HEK293 (cell line): ENCODE results near the gene OBSCN.

Experiments
- CTCF ChIA-PET: fragments of 350-600 bp; formaldehyde crosslinking; extraction: SDS; loops from one replicate; lab custom pipeline; 2021; ENCODE audit warnings: antibody characterized with exemption; lab: Yijun Ruan, JAX
- POLR2A ChIA-PET: fragments of 300-600 bp; formaldehyde crosslinking; extraction: SDS; loops from one replicate; lab custom pipeline; 2020; ENCODE audit warnings: antibody characterized with exemption, inconsistent platforms; lab: Yijun Ruan, JAX
- H3K27ac ChIP-seq: fragments of 200-500 bp; sonication (Bioruptor generic); 2 replicates; pipeline ENCODE4 v1.5.1; 2014; ENCODE audit warnings: low read depth, low read length, control low read depth, inconsistent platforms; ENCODE audit errors: extremely low read depth
- H3K36me3 ChIP-seq, 2 experiments: fragments of 200-500 bp in 1 of 2; sonication (Bioruptor generic) in 1 of 2; 1 replicate in 1 of 2; 2 replicates in 1 of 2; pipeline ENCODE4 v1.5.1; 2014 to 2017; ENCODE audit warnings: inconsistent platforms in 2 of 2, low read length in 2 of 2; ENCODE audit not compliant: control insufficient read depth in 2 of 2, insufficient read depth in 1 of 2
- H3K4me1 ChIP-seq: fragments of 200-500 bp; sonication (Bioruptor generic); 2 replicates; pipeline ENCODE4 v1.5.1; 2014; ENCODE audit warnings: mild to moderate bottlenecking, low read length, inconsistent platforms; ENCODE audit not compliant: control insufficient read depth, insufficient read depth
- H3K4me3 ChIP-seq: 2 replicates; pipeline ENCODE4 v1.5.1; 2011; ENCODE audit warnings: low read depth, mild to moderate bottlenecking, control low read depth, low read length, moderate library complexity
- H3K9me3 ChIP-seq: fragments of 200-500 bp; sonication (Bioruptor generic); 2 replicates; pipeline ENCODE4 v1.5.1; 2014; ENCODE audit warnings: low read depth, low read length, inconsistent platforms; ENCODE audit not compliant: control insufficient read depth, insufficient read depth
- EGR2 ChIP-seq: fragments of 450-650 bp; formaldehyde crosslinking; IDR thresholded peaks from 2 replicates; pipeline ENCODE4 v1.5.1; 2016; ENCODE audit warnings: low read depth, missing biosample characterization, missing genetic modification characterization
- GLIS2 ChIP-seq: fragments of 450-650 bp; formaldehyde crosslinking; IDR thresholded peaks from 2 replicates; pipeline ENCODE4 v1.5.1; 2016; ENCODE audit warnings: missing biosample characterization, missing genetic modification characterization
- KLF7 ChIP-seq: fragments of 450-650 bp; formaldehyde crosslinking; IDR thresholded peaks from 2 replicates; pipeline ENCODE4 v1.5.1; 2016; ENCODE audit warnings: missing biosample characterization, missing genetic modification characterization, borderline replicate concordance
- KLF9 ChIP-seq: fragments of 450-650 bp; formaldehyde crosslinking; IDR thresholded peaks from 2 replicates; pipeline ENCODE4 v1.5.1; 2016; ENCODE audit warnings: missing biosample characterization, missing genetic modification characterization, low read depth
- SP7 ChIP-seq: fragments of 450-650 bp; formaldehyde crosslinking; IDR thresholded peaks from 2 replicates; pipeline ENCODE4 v1.5.1; 2016; ENCODE audit warnings: missing biosample characterization, missing genetic modification characterization
- TCF7L2 ChIP-seq: IDR thresholded peaks from 2 replicates; pipeline ENCODE4 v1.6.1; 2011; ENCODE audit warnings: low read depth, mild to moderate bottlenecking, inconsistent platforms, low read length, moderate library complexity, borderline replicate concordance
- YY2 ChIP-seq: fragments of 450-650 bp; formaldehyde crosslinking; IDR thresholded peaks from 2 replicates; pipeline ENCODE4 v1.5.1; 2016; ENCODE audit warnings: missing biosample characterization, missing genetic modification characterization
- ZBTB20 ChIP-seq: fragments of 450-650 bp; formaldehyde crosslinking; IDR thresholded peaks from 2 replicates; pipeline ENCODE4 v1.5.1; 2016; ENCODE audit warnings: missing biosample characterization, missing genetic modification characterization
- ZFP37 ChIP-seq: fragments of 450-650 bp; formaldehyde crosslinking; IDR thresholded peaks from 2 replicates; pipeline ENCODE4 v1.5.1; 2016; ENCODE audit warnings: missing biosample characterization, missing genetic modification characterization
- ZNF10 ChIP-seq: fragments of 450-650 bp; formaldehyde crosslinking; IDR thresholded peaks from 2 replicates; pipeline ENCODE4 v1.5.1; 2017; ENCODE audit warnings: missing biosample characterization, missing genetic modification characterization
- ZNF133 ChIP-seq: fragments of 450-650 bp; formaldehyde crosslinking; IDR thresholded peaks from 2 replicates; pipeline ENCODE4 v1.5.1; 2016; ENCODE audit warnings: missing biosample characterization, missing genetic modification characterization
- ZNF155 ChIP-seq: fragments of 450-650 bp; formaldehyde crosslinking; IDR thresholded peaks from 2 replicates; pipeline ENCODE4 v1.5.1; 2016; ENCODE audit warnings: missing biosample characterization, missing genetic modification characterization
- ZNF2 ChIP-seq: fragments of 450-650 bp; formaldehyde crosslinking; IDR thresholded peaks from 2 replicates; pipeline ENCODE4 v1.5.1; 2016; ENCODE audit warnings: missing biosample characterization, missing genetic modification characterization
- ZNF324 ChIP-seq: fragments of 450-650 bp; formaldehyde crosslinking; IDR thresholded peaks from 2 replicates; pipeline ENCODE4 v1.5.1; 2016; ENCODE audit warnings: missing biosample characterization, missing genetic modification characterization
- ZNF335 ChIP-seq: fragments of 450-650 bp; formaldehyde crosslinking; conservative IDR thresholded peaks from 2 replicates; pipeline ENCODE4 v1.5.1; 2016; ENCODE audit warnings: missing biosample characterization, missing genetic modification characterization
- ZNF404 ChIP-seq: fragments of 450-650 bp; formaldehyde crosslinking; IDR thresholded peaks from 2 replicates; pipeline ENCODE4 v1.5.1; 2017; ENCODE audit warnings: missing biosample characterization, missing genetic modification characterization
- ZNF501 ChIP-seq: fragments of 450-650 bp; formaldehyde crosslinking; IDR thresholded peaks from 2 replicates; pipeline ENCODE4 v1.5.1; 2016; ENCODE audit warnings: missing biosample characterization, missing genetic modification characterization
- ZNF514 ChIP-seq: fragments of 450-650 bp; formaldehyde crosslinking; IDR thresholded peaks from 2 replicates; pipeline ENCODE4 v1.5.1; 2016; ENCODE audit warnings: missing biosample characterization, missing genetic modification characterization
- ZNF561 ChIP-seq: fragments of 450-650 bp; IDR thresholded peaks from 2 replicates; pipeline ENCODE4 v1.5.1; 2018; ENCODE audit warnings: missing biosample characterization, missing genetic modification characterization, borderline replicate concordance
- ZNF629 ChIP-seq: fragments of 450-650 bp; formaldehyde crosslinking; IDR thresholded peaks from 2 replicates; pipeline ENCODE4 v1.5.1; 2017; ENCODE audit warnings: missing biosample characterization, missing genetic modification characterization
- ZNF664 ChIP-seq: fragments of 450-650 bp; formaldehyde crosslinking; IDR thresholded peaks from 2 replicates; pipeline ENCODE4 v1.5.1; 2016; ENCODE audit warnings: missing biosample characterization, missing genetic modification characterization
- ZNF76 ChIP-seq: fragments of 450-650 bp; formaldehyde crosslinking; IDR thresholded peaks from 2 replicates; pipeline ENCODE4; 2016; ENCODE audit warnings: low read depth, missing biosample characterization, missing genetic modification characterization, borderline replicate concordance
- ZNF837 ChIP-seq: fragments of 450-650 bp; formaldehyde crosslinking; IDR thresholded peaks from 2 replicates; pipeline ENCODE4 v1.5.1; 2016; ENCODE audit warnings: missing biosample characterization, missing genetic modification characterization
- ZNF843 ChIP-seq: fragments of 450-650 bp; formaldehyde crosslinking; IDR thresholded peaks from 2 replicates; pipeline ENCODE4 v1.5.1; 2016; ENCODE audit warnings: missing biosample characterization, missing genetic modification characterization
- TF ChIP-seq, protein P1 (sequence below): fragments of 450-650 bp; formaldehyde crosslinking; IDR thresholded peaks from 2 replicates; pipeline ENCODE4 v1.5.1; 2017; ENCODE audit warnings: missing biosample characterization, missing genetic modification characterization
- TF ChIP-seq, protein P2 (sequence below): fragments of 450-650 bp; formaldehyde crosslinking; IDR thresholded peaks from 2 replicates; pipeline ENCODE4 v1.5.1; 2016; ENCODE audit warnings: missing biosample characterization, missing genetic modification characterization
- TF ChIP-seq, protein P3 (sequence below): sonication (generic); formaldehyde crosslinking; IDR thresholded peaks from 2 replicates; pipeline ENCODE4 v1.8.1; 2022; ENCODE audit warnings: mild to moderate bottlenecking, moderate library complexity, missing genetic modification reagents
- TF ChIP-seq, protein P4 (sequence below): fragments of 450-650 bp; formaldehyde crosslinking; IDR thresholded peaks from 2 replicates; pipeline ENCODE4 v1.5.1; 2016; ENCODE audit warnings: missing biosample characterization, missing genetic modification characterization

Gene OBSCN

DNA sequence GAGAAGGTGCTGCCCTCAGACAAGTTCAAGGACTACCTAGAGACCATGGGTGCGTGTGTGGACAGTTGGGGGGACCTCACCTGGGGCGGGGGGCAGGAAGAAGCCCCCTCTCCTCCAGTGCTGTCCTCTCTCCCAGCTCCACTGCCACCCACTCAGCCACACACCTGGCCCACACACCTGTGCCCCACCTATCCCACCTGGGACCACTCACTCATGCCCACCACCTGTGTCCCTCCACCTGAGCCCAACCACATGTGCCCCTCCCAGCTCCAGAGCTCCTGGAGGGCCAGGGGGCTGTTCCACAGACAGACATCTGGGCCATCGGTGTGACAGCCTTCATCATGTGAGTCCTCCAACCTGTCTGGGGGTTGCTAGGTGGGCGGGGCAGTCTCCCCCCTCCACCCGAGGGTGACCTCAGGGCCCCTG, 169.8 kb downstream of the OBSCN start (continued):
- TF ChIP-seq, protein P1, sequence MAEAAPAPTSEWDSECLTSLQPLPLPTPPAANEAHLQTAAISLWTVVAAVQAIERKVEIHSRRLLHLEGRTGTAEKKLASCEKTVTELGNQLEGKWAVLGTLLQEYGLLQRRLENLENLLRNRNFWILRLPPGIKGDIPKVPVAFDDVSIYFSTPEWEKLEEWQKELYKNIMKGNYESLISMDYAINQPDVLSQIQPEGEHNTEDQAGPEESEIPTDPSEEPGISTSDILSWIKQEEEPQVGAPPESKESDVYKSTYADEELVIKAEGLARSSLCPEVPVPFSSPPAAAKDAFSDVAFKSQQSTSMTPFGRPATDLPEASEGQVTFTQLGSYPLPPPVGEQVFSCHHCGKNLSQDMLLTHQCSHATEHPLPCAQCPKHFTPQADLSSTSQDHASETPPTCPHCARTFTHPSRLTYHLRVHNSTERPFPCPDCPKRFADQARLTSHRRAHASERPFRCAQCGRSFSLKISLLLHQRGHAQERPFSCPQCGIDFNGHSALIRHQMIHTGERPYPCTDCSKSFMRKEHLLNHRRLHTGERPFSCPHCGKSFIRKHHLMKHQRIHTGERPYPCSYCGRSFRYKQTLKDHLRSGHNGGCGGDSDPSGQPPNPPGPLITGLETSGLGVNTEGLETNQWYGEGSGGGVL (tag by site-specific recombination), result no peak
- no peak for TF ChIP-seq ZNF335
- TF ChIP-seq ZNF2 (tag by site-specific recombination), result 0 out of 2 replicates have a peak, but pooled peaks have one; percentile 28
- TF ChIP-seq ZNF664 (tag by site-specific recombination), result no peak
- TF ChIP-seq ZNF561, result no peak
- TF ChIP-seq KLF9, result no peak
- 0 out of 2 replicates have a peak, but pooled peaks have one; percentile 69 for TF ChIP-seq EGR2
- TF ChIP-seq TCF7L2, result no peak
- no peak for TF ChIP-seq ZNF10 (tag by site-specific recombination)
- TF ChIP-seq ZNF837 (tag by site-specific recombination), result no peak
- TF ChIP-seq ZFP37 (tag by site-specific recombination), result no peak
- no peak for TF ChIP-seq SP7
- peak; percentile 74 for TF ChIP-seq GLIS2 (tag by site-specific recombination)
- no peak for TF ChIP-seq ZNF404 (tag by site-specific recombination)
- TF ChIP-seq ZNF155 (tag by site-specific recombination), result no peak
- no peak for TF ChIP-seq YY2 (tag by site-specific recombination)
- TF ChIP-seq, protein P2, sequence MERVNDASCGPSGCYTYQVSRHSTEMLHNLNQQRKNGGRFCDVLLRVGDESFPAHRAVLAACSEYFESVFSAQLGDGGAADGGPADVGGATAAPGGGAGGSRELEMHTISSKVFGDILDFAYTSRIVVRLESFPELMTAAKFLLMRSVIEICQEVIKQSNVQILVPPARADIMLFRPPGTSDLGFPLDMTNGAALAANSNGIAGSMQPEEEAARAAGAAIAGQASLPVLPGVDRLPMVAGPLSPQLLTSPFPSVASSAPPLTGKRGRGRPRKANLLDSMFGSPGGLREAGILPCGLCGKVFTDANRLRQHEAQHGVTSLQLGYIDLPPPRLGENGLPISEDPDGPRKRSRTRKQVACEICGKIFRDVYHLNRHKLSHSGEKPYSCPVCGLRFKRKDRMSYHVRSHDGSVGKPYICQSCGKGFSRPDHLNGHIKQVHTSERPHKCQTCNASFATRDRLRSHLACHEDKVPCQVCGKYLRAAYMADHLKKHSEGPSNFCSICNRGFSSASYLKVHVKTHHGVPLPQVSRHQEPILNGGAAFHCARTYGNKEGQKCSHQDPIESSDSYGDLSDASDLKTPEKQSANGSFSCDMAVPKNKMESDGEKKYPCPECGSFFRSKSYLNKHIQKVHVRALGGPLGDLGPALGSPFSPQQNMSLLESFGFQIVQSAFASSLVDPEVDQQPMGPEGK (tag by site-specific recombination), result peak; percentile 75
- TF ChIP-seq KLF7 (tag by site-specific recombination), result 0 out of 2 replicates have a peak, but pooled peaks have one; percentile 70

DNA sequence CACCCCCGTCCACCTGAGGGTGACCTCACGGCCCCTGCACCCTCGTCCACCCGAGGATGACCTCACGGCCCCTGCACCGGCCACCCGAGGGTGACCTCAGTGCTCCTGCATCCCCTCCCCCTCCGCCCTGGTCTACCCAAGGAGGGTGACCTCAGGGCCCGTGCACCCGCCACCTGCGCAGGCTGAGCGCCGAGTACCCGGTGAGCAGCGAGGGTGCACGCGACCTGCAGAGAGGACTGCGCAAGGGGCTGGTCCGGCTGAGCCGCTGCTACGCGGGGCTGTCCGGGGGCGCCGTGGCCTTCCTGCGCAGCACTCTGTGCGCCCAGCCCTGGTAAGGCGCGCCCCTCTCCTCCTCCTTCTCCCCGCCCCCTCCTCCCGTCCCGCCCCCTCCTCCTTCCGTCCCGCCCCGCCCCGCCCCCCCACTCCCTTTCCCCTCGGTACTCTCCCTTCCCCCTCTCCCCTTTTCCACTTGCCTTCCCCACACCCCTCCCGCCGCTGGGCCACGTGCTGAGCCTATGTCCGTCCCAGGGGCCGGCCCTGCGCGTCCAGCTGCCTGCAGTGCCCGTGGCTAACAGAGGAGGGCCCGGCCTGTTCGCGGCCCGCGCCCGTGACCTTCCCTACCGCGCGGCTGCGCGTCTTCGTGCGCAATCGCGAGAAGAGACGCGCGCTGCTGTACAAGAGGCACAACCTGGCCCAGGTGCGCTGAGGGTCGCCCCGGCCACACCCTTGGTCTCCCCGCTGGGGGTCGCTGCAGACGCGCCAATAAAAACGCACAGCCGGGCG, 170.4 kb downstream of the OBSCN start:
- ChIA-PET CTCF (interaction anchor here (0.7 to 0.9 kb wide), 3 partner anchors 86 to 432 kb away, joined by 3 read pairs; no protein-coding TSS in a partner anchor), POLR2A (interaction anchor here (0.6 to 1.0 kb wide), 2 partner anchors 28 to 583 kb away, joined by 3 to 5 read pairs; partner anchors contain the start of gene TRIM11)
- peak overlapping the region; percentile 52 for H3K4me3 ChIP-seq
- no peaks in the 10 kb centered on the region for H3K36me3 ChIP-seq
- peaks cover 3% of the 10 kb centered on the region; the same call in 1 of the 2 replicates for H3K4me1 ChIP-seq
- no peaks in the 10 kb centered on the region for H3K9me3 ChIP-seq
- H3K27ac ChIP-seq, result peak overlapping the region; percentile 55; the same call in 1 of the 2 replicates
- TF ChIP-seq ZNF843 (peak; percentile 51; the same call in 1 of the 2 replicates), ZBTB20 (tag by site-specific recombination) (0 out of 2 replicates have a peak, but pooled peaks have one; percentile 11), ZNF501 (peak; percentile 71), KLF7 (tag by site-specific recombination) (peak; percentile 92; the same call in 1 of the 2 replicates), ZNF629 (tag by site-specific recombination) (peak; percentile 50), ZNF76 (tag by site-specific recombination) (peak; percentile 55; the same call in 1 of the 2 replicates), GLIS2 (tag by site-specific recombination) (peak; percentile 32), ZNF514 (no peak), ZNF133 (tag by site-specific recombination) (no peak), ZNF324 (tag by site-specific recombination) (peak; percentile 62; the same call in 1 of the 2 replicates)
- TF ChIP-seq, protein P3, sequence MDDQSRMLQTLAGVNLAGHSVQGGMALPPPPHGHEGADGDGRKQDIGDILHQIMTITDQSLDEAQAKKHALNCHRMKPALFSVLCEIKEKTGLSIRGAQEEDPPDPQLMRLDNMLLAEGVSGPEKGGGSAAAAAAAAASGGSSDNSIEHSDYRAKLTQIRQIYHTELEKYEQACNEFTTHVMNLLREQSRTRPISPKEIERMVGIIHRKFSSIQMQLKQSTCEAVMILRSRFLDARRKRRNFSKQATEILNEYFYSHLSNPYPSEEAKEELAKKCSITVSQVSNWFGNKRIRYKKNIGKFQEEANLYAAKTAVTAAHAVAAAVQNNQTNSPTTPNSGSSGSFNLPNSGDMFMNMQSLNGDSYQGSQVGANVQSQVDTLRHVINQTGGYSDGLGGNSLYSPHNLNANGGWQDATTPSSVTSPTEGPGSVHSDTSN (CRISPR knock-in tag), result no peak; the same call in 1 of the 2 replicates
- TF ChIP-seq, protein P1 (tag by site-specific recombination), result peak; percentile 87
- TF ChIP-seq, protein P4, sequence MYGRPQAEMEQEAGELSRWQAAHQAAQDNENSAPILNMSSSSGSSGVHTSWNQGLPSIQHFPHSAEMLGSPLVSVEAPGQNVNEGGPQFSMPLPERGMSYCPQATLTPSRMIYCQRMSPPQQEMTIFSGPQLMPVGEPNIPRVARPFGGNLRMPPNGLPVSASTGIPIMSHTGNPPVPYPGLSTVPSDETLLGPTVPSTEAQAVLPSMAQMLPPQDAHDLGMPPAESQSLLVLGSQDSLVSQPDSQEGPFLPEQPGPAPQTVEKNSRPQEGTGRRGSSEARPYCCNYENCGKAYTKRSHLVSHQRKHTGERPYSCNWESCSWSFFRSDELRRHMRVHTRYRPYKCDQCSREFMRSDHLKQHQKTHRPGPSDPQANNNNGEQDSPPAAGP (tag by site-specific recombination), result peak; percentile 96
